Lower leg skin (tissue), 4 donors: ENCODE data around the gene MRPL38. TPM values are rescaled to one million over a fixed set of nuclear protein-coding genes. Genes with fewer than 3 reads are reported as not detected.
"Not testable (repeated sequence)": the region's sequence is repeated elsewhere in the genome, so short reads cannot be mapped to it uniquely, and the experiment has no call there.

Experiments used
- DNase-seq, 2 donors: peaks; one replicate each; pipeline ENCODE4 v3.0.0-alpha.2; 2019; ENCODE audit warnings: low spot score in 2 of 2
- H3K4me3 ChIP-seq: fragments of 200-600 bp; sonication (generic); 2 replicates; pipeline ENCODE4 v1.5.1; 2017; ENCODE audit warnings: mild to moderate bottlenecking, low read depth; ENCODE audit not compliant: poor library complexity, severe bottlenecking
- POLR2A ChIP-seq, 2 donors: fragments of 450-650 bp; IDR thresholded peaks; one replicate each; pipeline ENCODE4 v1.6.1; 2016 to 2017; ENCODE audit warnings: antibody characterized with exemption in 2 of 2, mild to moderate bottlenecking in 1 of 2, moderate library complexity in 1 of 2
- WGBS, 2 donors: methylation state at CpG; one replicate each; pipeline ENCODE4 v1.1.5; 2018; 5-methylcytosine and 5-hydroxymethylcytosine counted together
- intact Hi-C: fragments of 100-400 bp; cut with DNase I; formaldehyde crosslinking; loops from one replicate; pipeline ENCODE4 v1.15.0; 2023; ENCODE audit warnings: low total_unique reads
- total RNA-seq, 4 donors: library from RNA; depleted of rRNA; stranded (reverse); fragments of >200 nt; gene quantifications; one replicate each; pipeline ENCODE4 v1.1.0, GENCODE V29; 2016
- TF ChIP-seq, protein P1 (sequence below), 3 donors: fragments of 450-650 bp; IDR thresholded peaks; one replicate each; pipeline ENCODE4 v1.5.1; 2016; ENCODE audit warnings: antibody characterized with exemption in 3 of 3, mild to moderate bottlenecking in 3 of 3, moderate library complexity in 2 of 3

MRPL38 gene
- total RNA-seq, 4 donors from 2014 or later = 36.5 to 64.7 (median 49.0) TPM

DNA sequence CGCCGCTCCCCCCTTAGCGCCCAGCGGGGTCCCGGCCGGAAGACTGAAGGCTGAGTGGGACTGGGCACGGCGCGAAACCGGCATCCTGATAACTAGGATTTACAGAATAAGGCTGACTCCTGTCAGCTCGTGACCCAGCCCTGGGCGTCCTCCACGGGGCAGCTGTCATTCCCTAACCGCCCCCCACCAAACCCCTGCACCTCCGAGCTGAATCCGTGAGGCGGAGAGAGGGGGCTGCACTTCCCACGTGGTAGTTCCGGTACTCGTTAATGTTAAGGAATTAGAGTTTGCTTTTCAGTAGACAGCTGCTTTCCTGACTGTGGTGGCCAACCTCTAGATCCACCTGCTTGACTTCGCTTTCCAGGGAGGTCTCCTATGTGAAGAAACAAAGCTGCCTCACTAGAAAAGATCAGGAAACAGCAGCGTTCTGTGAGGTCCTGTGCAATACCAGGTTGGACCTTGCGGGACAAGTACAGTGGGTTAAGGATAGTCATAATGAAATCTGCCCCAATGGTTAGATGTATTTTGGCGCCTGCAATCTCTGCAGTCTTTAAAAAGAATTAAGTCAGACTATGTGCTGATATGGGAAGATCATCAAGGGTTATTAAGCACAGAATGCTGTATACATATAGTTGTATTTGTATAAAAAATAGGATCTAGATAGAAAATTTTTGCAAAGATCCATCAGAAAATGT lies 48.5 kb downstream of the MRPL38 start:
- 3 to 14% methylated on average over 5 to 17 of the region's 24 CpGs for WGBS, 2 donors
- DNase-seq = no peak
- peak overlapping the region; percentile 95 for H3K4me3 ChIP-seq
- intact Hi-C loops = no loop called here
- TF ChIP-seq POLR2A (IDR thresholded peaks at IDR 0.05) = no peak
- TF ChIP-seq, protein P1, sequence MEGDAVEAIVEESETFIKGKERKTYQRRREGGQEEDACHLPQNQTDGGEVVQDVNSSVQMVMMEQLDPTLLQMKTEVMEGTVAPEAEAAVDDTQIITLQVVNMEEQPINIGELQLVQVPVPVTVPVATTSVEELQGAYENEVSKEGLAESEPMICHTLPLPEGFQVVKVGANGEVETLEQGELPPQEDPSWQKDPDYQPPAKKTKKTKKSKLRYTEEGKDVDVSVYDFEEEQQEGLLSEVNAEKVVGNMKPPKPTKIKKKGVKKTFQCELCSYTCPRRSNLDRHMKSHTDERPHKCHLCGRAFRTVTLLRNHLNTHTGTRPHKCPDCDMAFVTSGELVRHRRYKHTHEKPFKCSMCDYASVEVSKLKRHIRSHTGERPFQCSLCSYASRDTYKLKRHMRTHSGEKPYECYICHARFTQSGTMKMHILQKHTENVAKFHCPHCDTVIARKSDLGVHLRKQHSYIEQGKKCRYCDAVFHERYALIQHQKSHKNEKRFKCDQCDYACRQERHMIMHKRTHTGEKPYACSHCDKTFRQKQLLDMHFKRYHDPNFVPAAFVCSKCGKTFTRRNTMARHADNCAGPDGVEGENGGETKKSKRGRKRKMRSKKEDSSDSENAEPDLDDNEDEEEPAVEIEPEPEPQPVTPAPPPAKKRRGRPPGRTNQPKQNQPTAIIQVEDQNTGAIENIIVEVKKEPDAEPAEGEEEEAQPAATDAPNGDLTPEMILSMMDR (IDR thresholded peaks at IDR 0.05) = no peak

DNA sequence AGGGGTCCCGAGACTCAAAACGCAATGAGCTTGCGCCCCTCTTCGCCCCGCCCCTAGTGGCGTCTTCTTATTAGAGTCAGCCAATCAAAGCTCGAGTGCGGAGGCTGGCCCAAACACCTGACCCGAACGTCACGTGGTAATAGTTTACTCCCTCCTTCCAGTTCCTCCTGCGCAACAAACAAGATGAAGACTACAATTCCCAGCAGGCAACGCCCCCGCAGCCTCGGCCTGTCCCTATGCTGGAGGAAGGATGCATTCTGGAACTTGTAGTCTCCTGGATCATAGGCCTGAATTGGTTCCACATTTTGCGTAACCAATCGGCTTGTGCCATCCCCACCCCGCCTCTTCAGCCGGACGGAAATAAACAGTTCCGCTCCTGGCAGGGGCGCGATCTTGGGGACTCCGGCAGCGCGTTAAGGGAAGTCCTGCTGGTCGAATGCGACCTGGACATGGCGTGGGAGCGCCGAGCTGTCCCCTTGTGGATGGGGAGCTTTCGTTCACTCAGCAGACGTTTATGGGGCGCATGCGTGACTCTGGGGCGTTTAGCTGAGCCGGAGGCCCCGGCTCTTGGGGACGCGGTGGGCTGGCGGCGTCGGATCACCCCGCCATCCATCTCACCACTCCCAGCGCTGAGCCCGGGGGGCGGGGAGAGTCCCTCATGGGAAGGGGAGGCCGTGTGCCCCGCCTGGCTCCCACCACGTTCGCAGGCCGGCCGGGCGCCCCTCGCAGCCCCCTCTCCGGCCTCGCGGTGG lies 49.2 kb downstream of the MRPL38 start, which contains the start of gene WBP2:
Gene WBP2 (minus strand): TSS at position 26 of the 752 bp plus-strand sequence. CDS start 38 bp downstream, outside the sequence.
- intact Hi-C loops = no loop called here

DNA sequence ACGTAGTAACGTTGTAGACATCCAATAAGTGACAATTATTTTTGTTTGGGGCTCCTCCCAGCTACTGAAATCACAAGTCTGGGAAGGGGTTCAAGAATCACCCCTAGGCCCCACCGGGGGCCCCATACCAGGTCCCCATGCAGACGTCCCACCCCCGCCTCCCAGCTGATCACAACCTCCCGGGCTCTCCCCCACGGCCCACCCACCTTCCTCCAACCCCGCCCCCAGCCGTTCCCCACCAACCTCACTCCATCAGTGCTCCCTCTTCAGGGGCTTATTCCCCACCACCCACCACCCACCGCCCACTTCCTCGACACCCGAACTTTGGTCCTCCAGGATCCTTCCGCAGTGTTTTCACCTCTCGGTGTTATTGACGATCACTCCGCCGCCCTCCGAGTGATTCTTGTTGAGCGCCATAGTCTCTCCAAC lies 49.8 kb downstream of the MRPL38 start:
- H3K4me3 ChIP-seq = peak overlapping the region; percentile 47
- TF ChIP-seq POLR2A (IDR thresholded peaks at IDR 0.05) = peak in 1 of 2 donors; percentile 85
- TF ChIP-seq, protein P1 (IDR thresholded peaks at IDR 0.05) = no peak
- intact Hi-C loops = no loop called here
- 0 to 1% methylated on average over 15 to 19 of the region's 19 CpGs for WGBS, 2 donors
- DNase-seq = no peak

More for the DNA sequence above, 49.2 kb downstream of the MRPL38 start, which contains the start of gene WBP2:
- peak; percentile 100 for DNase-seq
- H3K4me3 ChIP-seq = peak within 1 kb of the TSS; percentile 95
- 0% methylated on average over 27 to 46 of the region's 58 CpGs for WGBS, 2 donors
- TF ChIP-seq, protein P1 (IDR thresholded peaks at IDR 0.05) = no peak
- TF ChIP-seq POLR2A (IDR thresholded peaks at IDR 0.05) = peak in 1 of 2 donors; percentile 97

DNA sequence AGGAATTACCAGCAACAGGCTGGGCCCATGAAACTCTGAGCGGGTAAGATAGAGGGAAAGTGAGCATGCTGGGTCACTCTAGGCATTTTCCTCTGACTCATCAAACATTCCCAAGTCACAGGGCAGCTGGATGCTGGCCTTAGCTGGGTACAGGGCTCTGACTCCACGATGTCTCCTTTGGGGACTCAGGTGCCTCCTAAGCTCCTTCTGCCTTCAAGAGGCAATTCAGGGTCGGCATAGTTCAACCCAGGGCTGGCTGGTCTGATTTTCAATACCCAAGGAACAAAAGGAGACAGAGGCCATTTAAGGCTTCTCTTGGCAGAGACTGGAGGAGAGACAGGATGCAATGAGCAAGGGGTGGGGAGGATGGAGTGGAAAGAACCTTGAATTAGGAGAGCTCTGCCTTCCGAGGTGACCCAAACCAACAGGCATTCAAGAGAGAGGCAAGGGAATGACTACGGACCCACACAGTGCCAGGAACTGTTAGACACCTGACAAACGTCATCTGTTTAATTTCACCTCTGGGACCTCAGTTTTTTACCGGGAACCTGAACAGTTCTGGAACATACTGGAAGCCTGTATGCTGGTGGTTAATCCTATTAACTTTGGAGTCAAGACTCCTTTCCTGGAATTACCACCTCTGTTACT lies 50.5 kb downstream of the MRPL38 start:
- intact Hi-C loops = no loop called here
- WGBS, 2 donors = 7 to 16% methylated on average over 7 of the region's 7 CpGs
- TF ChIP-seq, protein P1 (IDR thresholded peaks at IDR 0.05) = no peak
- no peak for TF ChIP-seq POLR2A (IDR thresholded peaks at IDR 0.05)
- DNase-seq = no peak
- H3K4me3 ChIP-seq = peak overlapping the region; percentile 47

DNA sequence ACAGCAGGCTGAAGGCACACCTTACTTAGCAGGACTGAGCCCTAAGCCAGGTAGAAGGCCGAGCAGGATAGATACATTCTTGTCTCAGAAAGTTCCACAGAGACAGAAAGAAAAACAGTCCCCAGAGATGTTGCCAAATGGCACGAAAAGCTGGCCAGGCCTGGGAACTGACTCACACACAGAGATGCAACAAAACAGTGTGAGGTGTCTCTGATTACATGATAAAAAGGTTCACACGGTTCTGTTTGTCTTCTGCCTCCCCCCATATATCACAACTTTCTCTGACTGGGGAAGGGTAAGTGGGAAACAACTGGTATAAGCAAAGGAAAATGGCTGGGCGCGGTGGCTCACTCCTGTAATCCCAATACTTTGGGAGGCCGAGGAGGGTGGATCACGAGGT lies 51.3 kb downstream of the MRPL38 start:
- DNase-seq = no peak
- 56 to 64% methylated on average over 7 of the region's 7 CpGs for WGBS, 2 donors
- TF ChIP-seq, protein P1 (IDR thresholded peaks at IDR 0.05) = no peak
- TF ChIP-seq POLR2A (IDR thresholded peaks at IDR 0.05) = no peak
- intact Hi-C loops = no loop called here
- H3K4me3 ChIP-seq = no peak overlapping the region

DNA sequence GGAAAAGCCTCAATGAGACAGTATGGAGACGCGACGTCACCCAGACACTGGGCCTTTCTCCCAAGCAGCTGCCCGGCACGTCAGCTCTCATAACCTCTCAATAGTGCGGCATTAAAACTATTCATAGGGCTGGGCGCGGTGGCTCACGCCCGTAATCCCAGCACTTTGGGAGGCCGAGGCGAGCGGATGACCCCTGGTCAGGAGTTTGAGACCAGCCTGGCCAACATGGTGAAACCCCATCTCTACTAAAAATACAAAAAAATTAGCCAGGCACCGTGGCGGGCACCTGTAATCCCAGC lies 53.0 kb downstream of the MRPL38 start:
- 88 to 96% methylated on average over 15 of the region's 15 CpGs for WGBS, 2 donors
- H3K4me3 ChIP-seq, intact Hi-C loops, DNase-seq: not testable (repeated sequence)
